HepG2 (cell line): Measurements from ENCODE around the gene ZER1. TPM values are rescaled to one million over a fixed set of nuclear protein-coding genes. Genes with fewer than 3 reads are reported as not detected.
"Not testable (repeated sequence)": the region's sequence is repeated elsewhere in the genome, so short reads cannot be mapped to it uniquely, and the experiment has no call there.

Experiments used
- ATAC-seq: fragments of 200-7000 bp; cut with Tn5 transposase; 3 replicates; pipeline ENCODE4 v1.9.1; 2020; ENCODE audit warnings: mild to moderate bottlenecking, moderate library complexity
- BruUV-seq: library from RNA; stranded (reverse); fragments of 400-500 nt; replicated peaks from 2 replicates; lab custom pipeline; 2021; lab: Mats Ljungman, UMichigan
- CTCF ChIA-PET: fragments of 300-600 bp; formaldehyde crosslinking; extraction: SDS; loops from one replicate; lab custom pipeline; 2021; ENCODE audit warnings: low total read pairs, inconsistent platforms, low intra/inter-chr PET ratio; lab: Yijun Ruan, JAX
- POLR2A ChIA-PET: fragments of 350-600 bp; sonication (Branson Sonifier 250); formaldehyde crosslinking; loops from one replicate; lab custom pipeline; 2020; ENCODE audit warnings: antibody characterized with exemption, inconsistent platforms; lab: Yijun Ruan, JAX
- DNase-seq: peaks from one replicate; pipeline ENCODE4 v3.0.0-alpha.2; 2015; ENCODE audit warnings: low spot score
- FAIRE-seq: peaks from 3 replicates; lab custom pipeline; 2011; peaks lifted over from hg19 to GRCh38; lab: Jason Lieb, UNC
- H2AFZ ChIP-seq: one replicate; pipeline ENCODE4 v1.6.1; 2011; ENCODE audit warnings: low read length, inconsistent platforms
- H3K27ac ChIP-seq: fragments of 300-600 bp; 3 replicates; pipeline ENCODE4 v1.8.0; 2011; ENCODE audit warnings: mixed run types, mild to moderate bottlenecking, mixed read lengths, low read length, inconsistent platforms; ENCODE audit not compliant: insufficient read depth; ENCODE audit errors: extremely low read length
- H3K27me3 ChIP-seq, 2 experiments: fragments of 200-600 bp in 1 of 2; 2 replicates in 1 of 2; 3 replicates in 1 of 2; pipeline versions ENCODE4 v1.6.0 to v1.8.0; 2011; ENCODE audit warnings: low read length in 2 of 2, mild to moderate bottlenecking in 2 of 2, moderate library complexity in 2 of 2, inconsistent platforms in 1 of 2; ENCODE audit not compliant: insufficient read depth in 2 of 2, control insufficient read depth in 1 of 2
- H3K36me3 ChIP-seq, 2 experiments: fragments of 200-600 bp in 1 of 2; replicated peaks in 1 of 2; 2 replicates in 1 of 2; 3 replicates in 1 of 2; pipeline versions ENCODE4 v1.5.1 to v1.8.0; 2011; ENCODE audit warnings: low read length in 2 of 2, inconsistent platforms in 1 of 2; ENCODE audit not compliant: insufficient read depth in 2 of 2, control insufficient read depth in 1 of 2
- H3K4me1 ChIP-seq: 2 replicates; pipeline ENCODE4 v1.5.1; 2012; ENCODE audit warnings: low read length, inconsistent platforms; ENCODE audit not compliant: insufficient read depth
- H3K4me2 ChIP-seq: 2 replicates; pipeline ENCODE4 v1.6.0; 2011; ENCODE audit warnings: low read depth, low read length, inconsistent platforms
- H3K4me3 ChIP-seq, 3 experiments: fragments of 200-600 bp in 1 of 3; sonication (generic), shearing (Covaris generic) in 1 of 3; replicated peaks in 1 of 3; 2 replicates each; pipeline ENCODE4 v1.5.1; 2011 to 2016; ENCODE audit warnings: low read length in 3 of 3, inconsistent platforms in 2 of 3, low read depth in 2 of 3, mild to moderate bottlenecking in 2 of 3, control low read depth in 1 of 3, mixed read lengths in 1 of 3; ENCODE audit not compliant: insufficient read depth in 1 of 3
- H3K79me2 ChIP-seq: one replicate; pipeline ENCODE4 v1.6.1; 2011; ENCODE audit warnings: low read length, inconsistent platforms; ENCODE audit not compliant: insufficient read depth
- H3K9ac ChIP-seq: 2 replicates; pipeline ENCODE4 v1.6.0; 2011; ENCODE audit warnings: mild to moderate bottlenecking, low read depth, low read length, inconsistent platforms; ENCODE audit not compliant: insufficient read depth
- H3K9me3 ChIP-seq: 2 replicates; pipeline ENCODE4 v1.5.1; 2012; ENCODE audit warnings: mild to moderate bottlenecking, low read length
- H4K20me1 ChIP-seq: 2 replicates; pipeline ENCODE4 v1.6.0; 2011; ENCODE audit warnings: inconsistent platforms, mild to moderate bottlenecking, low read length, moderate library complexity; ENCODE audit not compliant: insufficient read depth
- HOXA7 ChIP-seq: sonication (generic); formaldehyde crosslinking; IDR thresholded peaks from 2 replicates; pipeline ENCODE4 v1.8.1; 2022; ENCODE audit warnings: mild to moderate bottlenecking, missing genetic modification reagents, moderate library complexity
- MBNL3 ChIP-seq: fragments of 250-450 bp; sonication (Bioruptor Pico); conservative IDR thresholded peaks from 2 replicates; pipeline ENCODE4 v1.8.0; 2022; ENCODE audit warnings: mild to moderate bottlenecking, inconsistent platforms
- NFKB2 ChIP-seq: sonication (generic); formaldehyde crosslinking; IDR thresholded peaks from 2 replicates; pipeline ENCODE4 v1.4.0; 2020; ENCODE audit warnings: missing genetic modification reagents, borderline replicate concordance
- ONECUT2 ChIP-seq: sonication (generic); formaldehyde crosslinking; IDR thresholded peaks from 2 replicates; pipeline ENCODE4 v1.4.0; 2020; ENCODE audit warnings: missing genetic modification reagents
- TSC22D2 ChIP-seq: sonication (generic); formaldehyde crosslinking; IDR thresholded peaks from 2 replicates; pipeline ENCODE4 v1.5.1; 2020; ENCODE audit warnings: missing genetic modification reagents, mild to moderate bottlenecking, borderline replicate concordance
- YEATS2 ChIP-seq: sonication (generic); formaldehyde crosslinking; IDR thresholded peaks from 2 replicates; pipeline ENCODE4 v1.4.0; 2020; ENCODE audit warnings: missing genetic modification reagents, borderline replicate concordance
- ZFP82 ChIP-seq: sonication (generic); formaldehyde crosslinking; IDR thresholded peaks from 2 replicates; pipeline ENCODE4 v1.5.1; 2020; ENCODE audit warnings: mild to moderate bottlenecking, missing genetic modification reagents, borderline replicate concordance
- ZFP90 ChIP-seq: sonication (generic); formaldehyde crosslinking; IDR thresholded peaks from 2 replicates; pipeline ENCODE4 v1.8.0; 2022; ENCODE audit warnings: missing genetic modification reagents, mild to moderate bottlenecking, inconsistent platforms, borderline replicate concordance
- ZMAT5 ChIP-seq: sonication (generic); formaldehyde crosslinking; IDR thresholded peaks from 2 replicates; pipeline ENCODE4 v1.5.0; 2020; ENCODE audit warnings: mild to moderate bottlenecking, low read depth, missing genetic modification reagents, borderline replicate concordance
- ZNF121 ChIP-seq: sonication (generic); formaldehyde crosslinking; IDR thresholded peaks from 2 replicates; pipeline ENCODE4 v1.5.0; 2020; ENCODE audit warnings: mild to moderate bottlenecking, missing genetic modification reagents
- WGBS: methylation state at CpG from one replicate; pipeline ENCODE4 v1.1.6; 2017; ENCODE audit warnings: low lambda C conversion rate; 5-methylcytosine and 5-hydroxymethylcytosine counted together
- in situ Hi-C: cut with HindIII; loops from 2 replicates; pipeline ENCODE4 v1.10.0; 2017; ENCODE audit warnings: low pct_unique_long_range_greater_than_20kb; ENCODE audit not compliant: extremely low pct_ligation_motif_present
- intact Hi-C: fragments of 100-400 bp; cut with micrococcal nuclease; formaldehyde crosslinking; loops from one replicate; pipeline ENCODE4 v1.10.0; 2022; ENCODE audit not compliant: unreplicated experiment
- polyA plus RNA-seq, 8 experiments: library from polyadenylated mRNA; depleted of rRNA in 3 of 8; stranded (reverse) in 7 of 8; unstranded in 1 of 8; fragments of >200 nt; fragmentation: Illumina TruSeq in 4 of 8; extraction: Trizol in 4 of 8; gene quantifications; 2 replicates each; pipeline versions ENCODE4 v1.2.1 to v1.2.3, GENCODE V29; 2011 to 2016; ENCODE audit warnings: low read depth in 4 of 8, missing spikeins in 1 of 8, mixed read lengths in 1 of 8; ENCODE audit not compliant: insufficient read depth in 1 of 8
- total RNA-seq, 5 experiments: library from RNA; depleted of rRNA; stranded (reverse); fragments of >200 nt; fragmentation: Illumina TruSeq; extraction: Trizol; gene quantifications; 2 replicates each; pipeline ENCODE4 v1.2.3, GENCODE V29; 2016; ENCODE audit warnings: low read depth in 1 of 5

ZER1 gene
- total and polyA plus RNA-seq, 2 of the 13 experiments (the other 11 are each of a cell fraction or from before 2014, with no cell fraction given), result 7.7 to 40.0 TPM

- H4K20me1 ChIP-seq, result no peaks in the 10 kb centered on the region
- no peak overlapping the region for H3K27ac ChIP-seq
- in situ Hi-C loops, result no loop called here
- ChIA-PET CTCF (no interaction called here), POLR2A (no interaction called here)
- no peaks in the 10 kb centered on the region for H3K27me3 ChIP-seq
- no peaks in the 10 kb centered on the region for H3K79me2 ChIP-seq
- no peaks in the 10 kb centered on the region for H3K9me3 ChIP-seq
- no peak for TF ChIP-seq ONECUT2 (CRISPR knock-in tag)
- TF ChIP-seq TSC22D2, result no peak
- TF ChIP-seq ZMAT5 (CRISPR knock-in tag), result no peak
- no peak for TF ChIP-seq YEATS2 (CRISPR knock-in tag)
- no peak for TF ChIP-seq NFKB2 (CRISPR knock-in tag)
- TF ChIP-seq ZFP90 (CRISPR knock-in tag), result no peak
- TF ChIP-seq ZFP82 (CRISPR knock-in tag), result no peak
- no peak for TF ChIP-seq HOXA7 (CRISPR knock-in tag)
- TF ChIP-seq MBNL3 (CRISPR knock-in tag), result no peak
- no peak overlapping the region for H3K4me2 ChIP-seq
- H3K36me3 ChIP-seq, result peaks cover 18 to 40% of the 10 kb centered on the region in 2 experiments
- FAIRE-seq, result no peak
- BruUV-seq, result no TSS peak
- WGBS, result 97% methylated on average over 7 of the region's 8 CpGs
- intact Hi-C loops, result no loop called here
- no peaks in the 10 kb centered on the region for H3K4me1 ChIP-seq
- no peak for DNase-seq
- no peak overlapping the region for H3K9ac ChIP-seq
- ATAC-seq, result no peak
- no peak overlapping the region for H2AFZ ChIP-seq
- H3K4me3 ChIP-seq, result no peak overlapping the region
Measured at GRCh38 chr9:128798896-128799295, 27.2 kb upstream of the ZER1 start.

- ATAC-seq, BruUV-seq, H3K79me2 ChIP-seq, POLR2A ChIA-PET, DNase-seq, intact Hi-C loops, H2AFZ ChIP-seq, H3K4me3 ChIP-seq: not testable (repeated sequence)
- peaks cover 27 to 49% of the 10 kb centered on the region in 2 experiments for H3K36me3 ChIP-seq
- peak; percentile 62; the same call in 1 of the 2 replicates for TF ChIP-seq ZNF121 (CRISPR knock-in tag)
- TF ChIP-seq, all 625 proteins: peak for 1; not testable (repeated sequence) for 624
- in situ Hi-C loops, H3K27me3 ChIP-seq, H3K4me1 ChIP-seq, CTCF ChIA-PET, H3K9me3 ChIP-seq, H3K4me2 ChIP-seq, FAIRE-seq, H3K27ac ChIP-seq, H4K20me1 ChIP-seq, H3K9ac ChIP-seq: not testable (repeated sequence)
- WGBS, result 50% methylated on average over 2 of the region's 2 CpGs
Measured at GRCh38 chr9:128794961-128795360, 23.2 kb upstream of the ZER1 start.
